Mesodermal cell (in vitro differentiated cells): ENCODE data around the gene RWDD3. TPM values are rescaled to one million over a fixed set of nuclear protein-coding genes. Genes with fewer than 3 reads are reported as not detected.

ENCODE experiments used
- H3K27ac ChIP-seq: 2 replicates; pipeline ENCODE4 v1.7.0; 2013; ENCODE audit warnings: mild to moderate bottlenecking, low read depth, low read length, moderate library complexity; ENCODE audit not compliant: severe bottlenecking
- H3K36me3 ChIP-seq: 2 replicates; pipeline ENCODE4 v1.7.1; 2013; ENCODE audit warnings: mild to moderate bottlenecking, low read length, moderate library complexity; ENCODE audit not compliant: control insufficient read depth, insufficient read depth
- H3K4me1 ChIP-seq: one replicate; pipeline ENCODE4 v1.7.1; 2013; ENCODE audit warnings: mild to moderate bottlenecking, low read length; ENCODE audit not compliant: insufficient read depth, control insufficient read depth, poor library complexity, severe bottlenecking
- H3K4me3 ChIP-seq: 2 replicates; pipeline ENCODE4 v1.7.0; 2013; ENCODE audit warnings: low read length, control low read depth, mild to moderate bottlenecking; ENCODE audit not compliant: insufficient read depth, poor library complexity, severe bottlenecking; ENCODE audit errors: extremely low read depth
- H3K9me3 ChIP-seq: 2 replicates; pipeline ENCODE4 v1.7.1; 2013; ENCODE audit warnings: mild to moderate bottlenecking, low read length, moderate library complexity; ENCODE audit not compliant: control insufficient read depth
- WGBS, 2 experiments: methylation state at CpG; one replicate each; pipeline ENCODE4 v1.1.5; 2013; ENCODE audit warnings: missing lambda C conversion rate in 2 of 2; ENCODE audit not compliant: insufficient coverage in 2 of 2; 5-methylcytosine and 5-hydroxymethylcytosine counted together
- polyA plus RNA-seq, 2 experiments: library from polyadenylated mRNA; stranded (reverse); fragments of 50-300 nt; gene quantifications; one replicate each; pipeline ENCODE4 v1.2.3, GENCODE V29; 2013

The RWDD3 gene, protein sequence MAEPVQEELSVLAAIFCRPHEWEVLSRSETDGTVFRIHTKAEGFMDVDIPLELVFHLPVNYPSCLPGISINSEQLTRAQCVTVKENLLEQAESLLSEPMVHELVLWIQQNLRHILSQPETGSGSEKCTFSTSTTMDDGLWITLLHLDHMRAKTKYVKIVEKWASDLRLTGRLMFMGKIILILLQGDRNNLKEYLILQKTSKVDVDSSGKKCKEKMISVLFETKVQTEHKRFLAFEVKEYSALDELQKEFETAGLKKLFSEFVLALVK
- 19.8 TPM for polyA plus RNA-seq (2013, experiment 1 of 2)
- 20.0 TPM for polyA plus RNA-seq (2013, experiment 2 of 2)

DNA sequence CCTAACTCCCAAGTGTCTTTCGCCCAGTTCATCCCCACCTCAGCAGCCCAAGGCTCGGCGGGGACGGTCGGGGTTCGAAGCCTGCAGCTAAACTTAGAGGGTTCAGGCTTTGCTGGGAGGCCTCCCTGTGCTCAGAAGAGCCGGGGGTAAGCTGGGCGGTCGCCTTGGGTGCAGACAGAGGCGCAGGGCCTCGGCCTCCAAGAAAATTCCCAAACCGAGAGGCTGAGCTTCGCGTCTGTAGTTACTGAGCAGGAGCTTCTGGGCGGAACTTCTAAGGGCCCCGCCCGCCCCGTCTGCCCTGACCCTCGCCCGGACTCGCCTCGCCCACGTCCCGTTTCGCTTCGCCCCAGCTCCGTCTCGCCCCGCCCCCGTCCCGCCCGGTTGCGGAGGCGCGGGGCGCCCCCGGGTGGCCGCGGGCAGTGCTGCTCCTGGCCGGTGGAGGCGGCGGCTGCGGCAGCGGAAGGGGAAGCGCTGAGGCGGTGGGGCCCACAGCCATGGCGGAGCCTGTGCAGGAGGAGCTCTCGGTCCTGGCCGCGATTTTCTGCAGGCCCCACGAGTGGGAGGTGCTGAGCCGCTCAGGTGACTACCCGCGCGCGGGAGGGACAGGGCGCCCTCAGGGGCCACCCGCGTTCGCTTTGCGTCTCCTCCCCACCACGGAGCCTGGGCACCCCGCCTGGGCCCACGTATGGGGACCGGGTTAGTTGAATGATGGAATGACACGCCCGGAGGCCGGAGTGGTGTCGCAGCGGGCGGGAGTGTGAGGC lies at the start of gene RWDD3:
TSS of gene RWDD3 (plus strand) at position 474 of the 764 bp plus-strand sequence. CDS start at position 495, 21 bp downstream.
- peak within 1 kb of the TSS; percentile 78 for H3K27ac ChIP-seq
- WGBS, 2 experiments, result 1 to 2% methylated on average over 26 to 53 of the region's 71 CpGs
- H3K4me1 ChIP-seq, result peaks cover 17% of the 10 kb centered on the region

DNA sequence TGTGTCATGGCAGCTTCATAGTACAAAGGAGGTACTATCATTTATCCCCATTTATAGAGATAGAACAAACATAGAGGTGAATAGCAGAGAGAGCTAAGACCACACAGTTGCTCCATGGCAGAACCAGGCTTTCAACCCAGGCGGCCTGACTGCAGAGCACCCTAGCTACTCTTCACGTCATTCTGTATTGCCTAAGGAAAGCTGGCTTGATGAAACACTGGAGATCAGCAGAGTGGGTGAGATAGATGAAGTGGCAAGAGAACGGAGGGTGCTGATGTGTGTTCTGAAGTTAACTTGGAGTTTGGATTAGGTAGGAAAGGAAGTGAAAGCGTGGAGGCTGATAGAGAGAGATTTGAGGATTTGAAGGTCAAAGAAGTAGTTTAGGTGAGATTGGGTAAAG lies 47.9 kb upstream of the RWDD3 start:
- H3K9me3 ChIP-seq, result no peaks in the 10 kb centered on the region
- H3K36me3 ChIP-seq, result no peaks in the 10 kb centered on the region
- 92 to 97% methylated on average over 3 to 4 of the region's 4 CpGs for WGBS, 2 experiments
- H3K4me3 ChIP-seq, result no peak overlapping the region
- H3K4me1 ChIP-seq, result no peaks in the 10 kb centered on the region
- no peak overlapping the region for H3K27ac ChIP-seq

More for the DNA sequence above, at the start of gene RWDD3:
- Histone ChIP-seq H3K36me3 (peaks cover 9% of the 10 kb centered on the region), H3K4me3 (peak within 1 kb of the TSS; percentile 74), H3K9me3 (no peaks in the 10 kb centered on the region)

DNA sequence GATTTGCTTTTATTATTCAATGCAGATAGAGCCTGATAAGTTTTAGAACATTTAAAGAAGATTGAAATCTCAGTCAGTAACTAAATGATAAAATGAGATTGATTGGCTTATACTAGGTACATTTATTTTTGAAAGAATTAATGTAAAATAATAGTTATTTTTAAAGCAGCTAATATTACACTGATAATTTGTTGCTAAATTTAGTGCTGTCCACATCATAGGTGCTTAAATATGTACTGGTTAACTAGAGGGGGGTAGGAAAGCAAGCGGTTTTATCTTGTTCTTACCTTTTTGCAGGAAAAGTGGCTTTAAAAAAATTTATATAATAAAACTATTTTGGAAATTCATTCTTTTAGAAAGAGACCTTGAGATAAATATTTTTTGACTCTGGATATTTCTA lies 40.4 kb upstream of the RWDD3 start:
- no peaks in the 10 kb centered on the region for H3K36me3 ChIP-seq
- H3K27ac ChIP-seq, result no peak overlapping the region
- H3K4me1 ChIP-seq, result peaks cover 6% of the 10 kb centered on the region
- H3K9me3 ChIP-seq, result no peaks in the 10 kb centered on the region
- WGBS, 2 experiments, result no CpG with 5 or more reads among the region's 1 CpG
- no peak overlapping the region for H3K4me3 ChIP-seq

DNA sequence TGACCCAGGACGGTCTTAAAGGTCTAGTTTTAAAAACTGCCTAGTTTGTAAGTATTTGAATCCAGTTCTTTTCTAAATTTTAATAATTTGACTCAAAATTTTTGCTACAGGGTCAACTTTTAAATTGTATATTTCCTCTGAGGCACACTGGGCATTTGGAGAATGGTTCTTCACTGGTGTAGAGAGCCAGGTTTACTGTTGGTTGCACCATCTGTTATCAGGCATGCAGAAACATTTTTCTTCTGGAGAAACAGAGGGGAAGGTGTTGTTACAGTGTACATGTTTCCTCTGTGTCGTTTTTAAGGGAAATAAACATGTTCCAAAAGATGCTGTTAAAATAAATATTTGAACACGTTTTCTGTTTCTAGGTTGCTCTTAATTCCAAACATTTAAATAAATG lies 39.0 kb upstream of the RWDD3 start:
- Histone ChIP-seq H3K9me3 (no peaks in the 10 kb centered on the region), H3K27ac (no peak overlapping the region), H3K4me1 (peaks cover 6% of the 10 kb centered on the region), H3K36me3 (no peaks in the 10 kb centered on the region), H3K4me3 (no peak overlapping the region)
- no CpG with 5 or more reads among the region's 3 CpGs for WGBS, 2 experiments

DNA sequence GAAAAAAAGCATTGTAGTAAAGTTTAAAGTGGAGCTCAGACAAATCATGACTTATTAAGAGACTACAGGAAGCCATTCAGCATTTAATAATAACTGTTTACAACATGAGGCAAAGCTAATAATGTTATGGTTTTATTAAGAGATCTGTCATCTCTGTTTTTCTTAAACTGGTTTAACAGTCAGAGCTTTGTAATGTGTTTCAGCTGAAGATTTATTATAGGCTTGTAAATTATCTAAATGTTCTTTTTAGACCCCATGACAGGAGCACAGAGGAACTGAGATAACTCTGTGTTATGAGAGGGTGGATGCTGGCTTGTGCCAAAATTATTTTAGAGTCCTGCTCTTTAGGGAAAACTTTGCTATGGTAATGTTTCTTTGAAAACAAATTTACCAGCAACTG lies 38.0 kb upstream of the RWDD3 start:
- no peaks in the 10 kb centered on the region for H3K36me3 ChIP-seq
- no peak overlapping the region for H3K4me3 ChIP-seq
- H3K27ac ChIP-seq, result no peak overlapping the region
- H3K4me1 ChIP-seq, result peaks cover 6% of the 10 kb centered on the region
- H3K9me3 ChIP-seq, result no peaks in the 10 kb centered on the region

DNA sequence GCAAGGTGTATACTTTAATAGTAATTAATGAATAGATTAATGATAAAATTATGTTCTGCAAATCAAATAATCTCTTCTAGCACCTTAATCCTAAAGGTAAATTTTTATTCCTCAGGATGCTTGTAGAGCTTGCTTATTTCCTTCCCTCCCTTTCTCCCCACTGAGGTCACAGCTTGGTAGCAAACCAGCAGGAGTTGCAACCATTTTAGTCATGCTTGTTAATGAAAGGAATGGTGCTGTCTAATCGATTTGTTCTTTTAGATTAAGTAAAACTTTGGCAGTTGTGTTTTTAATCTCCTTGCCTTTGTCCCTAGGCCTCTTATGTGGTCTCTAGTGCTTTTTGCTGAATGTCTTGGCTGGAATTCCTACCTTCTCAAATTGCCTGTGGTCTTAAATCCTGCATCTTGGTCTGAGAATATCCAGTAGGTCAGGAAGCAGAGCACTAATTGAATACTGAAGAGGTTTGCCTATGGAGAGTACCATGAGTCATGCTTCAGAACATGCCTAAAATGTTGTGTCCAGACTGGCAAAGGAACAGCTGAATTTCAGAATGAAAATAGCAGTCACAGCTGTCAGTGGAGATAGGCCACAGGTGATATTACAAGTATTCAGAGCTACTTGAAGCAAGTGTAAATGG lies 36.3 kb upstream of the RWDD3 start:
- Histone ChIP-seq H3K27ac (peak overlapping the region; percentile 52), H3K36me3 (no peaks in the 10 kb centered on the region), H3K4me3 (no peak overlapping the region), H3K4me1 (peaks cover 6% of the 10 kb centered on the region), H3K9me3 (no peaks in the 10 kb centered on the region)
- no CpG with 5 or more reads among the region's 1 CpG for WGBS, 2 experiments

DNA sequence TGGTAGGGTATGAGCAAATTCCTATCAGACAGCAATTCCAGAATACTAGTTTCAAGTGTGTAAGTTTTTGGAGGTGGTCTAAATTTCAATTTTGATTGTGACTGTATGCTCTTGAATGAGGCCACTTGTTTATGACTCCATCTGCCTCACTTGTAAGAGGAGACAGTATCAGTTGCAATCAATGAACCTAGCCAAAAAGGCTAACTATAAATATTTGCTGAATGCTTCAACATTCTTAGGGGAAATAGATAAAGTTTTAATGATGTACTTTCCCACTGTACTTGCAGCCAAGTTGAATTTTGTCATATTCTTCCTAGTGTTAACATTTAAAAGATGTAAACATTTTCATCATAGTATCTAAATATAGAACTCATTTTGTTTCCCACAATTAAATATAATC lies 32.1 kb upstream of the RWDD3 start:
- Histone ChIP-seq H3K36me3 (no peaks in the 10 kb centered on the region), H3K4me3 (no peak overlapping the region), H3K27ac (no peak overlapping the region), H3K9me3 (no peaks in the 10 kb centered on the region), H3K4me1 (peaks cover 6% of the 10 kb centered on the region)

DNA sequence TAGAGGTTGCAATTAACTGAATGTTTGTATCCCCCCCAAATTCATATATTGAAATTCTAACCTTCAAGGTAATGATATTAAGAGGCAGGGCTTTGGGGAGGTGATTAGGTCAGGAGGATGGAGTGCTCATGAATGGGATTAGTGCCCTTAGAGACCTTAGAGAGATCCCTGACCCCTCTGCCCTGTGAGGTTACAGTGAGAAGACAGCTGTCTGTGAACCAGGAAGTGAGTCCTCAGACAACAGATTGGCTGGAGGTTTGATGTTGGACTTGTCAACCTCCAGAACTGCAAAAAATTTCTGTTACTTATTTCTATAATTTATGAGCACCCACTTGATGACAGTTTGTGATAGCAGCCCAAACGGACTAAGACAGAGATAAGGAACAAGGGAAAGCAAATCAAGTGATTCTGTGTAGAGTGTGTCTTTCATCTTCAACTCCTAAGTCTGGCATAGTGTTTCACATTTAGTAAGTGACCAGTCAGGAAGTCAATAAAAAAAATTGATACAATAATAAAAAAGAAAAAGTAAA lies 30.0 kb upstream of the RWDD3 start:
- no CpG with 5 or more reads among the region's 1 CpG for WGBS, 2 experiments
- H3K36me3 ChIP-seq, result no peaks in the 10 kb centered on the region

DNA sequence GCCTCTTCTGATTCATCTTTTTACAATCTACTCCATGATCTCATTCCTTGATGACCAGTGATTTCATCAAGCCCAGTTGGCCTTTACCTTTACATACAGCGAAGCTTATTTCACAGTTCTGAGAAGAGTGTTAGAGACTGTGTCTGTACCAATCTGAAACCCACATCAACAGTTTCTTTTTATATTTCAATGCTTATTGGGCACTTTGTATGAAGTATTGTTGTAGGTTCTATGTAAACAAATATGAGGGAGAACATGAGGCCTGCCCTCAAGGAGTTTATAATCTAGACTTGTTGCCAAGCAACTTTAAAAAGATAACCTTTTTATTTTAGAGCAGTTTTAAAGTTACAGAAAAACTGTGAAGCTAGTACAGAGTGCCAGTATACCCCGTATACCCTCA lies 27.5 kb upstream of the RWDD3 start:
- no CpG with 5 or more reads among the region's 2 CpGs for WGBS, 2 experiments
- H3K9me3 ChIP-seq, result no peaks in the 10 kb centered on the region
- no peaks in the 10 kb centered on the region for H3K36me3 ChIP-seq
- no peak overlapping the region for H3K4me3 ChIP-seq
- H3K4me1 ChIP-seq, result no peaks in the 10 kb centered on the region
- no peak overlapping the region for H3K27ac ChIP-seq

More for the DNA sequence above, 30.0 kb upstream of the RWDD3 start:
- Histone ChIP-seq H3K4me1 (no peaks in the 10 kb centered on the region), H3K27ac (no peak overlapping the region), H3K9me3 (no peaks in the 10 kb centered on the region), H3K4me3 (no peak overlapping the region)

DNA sequence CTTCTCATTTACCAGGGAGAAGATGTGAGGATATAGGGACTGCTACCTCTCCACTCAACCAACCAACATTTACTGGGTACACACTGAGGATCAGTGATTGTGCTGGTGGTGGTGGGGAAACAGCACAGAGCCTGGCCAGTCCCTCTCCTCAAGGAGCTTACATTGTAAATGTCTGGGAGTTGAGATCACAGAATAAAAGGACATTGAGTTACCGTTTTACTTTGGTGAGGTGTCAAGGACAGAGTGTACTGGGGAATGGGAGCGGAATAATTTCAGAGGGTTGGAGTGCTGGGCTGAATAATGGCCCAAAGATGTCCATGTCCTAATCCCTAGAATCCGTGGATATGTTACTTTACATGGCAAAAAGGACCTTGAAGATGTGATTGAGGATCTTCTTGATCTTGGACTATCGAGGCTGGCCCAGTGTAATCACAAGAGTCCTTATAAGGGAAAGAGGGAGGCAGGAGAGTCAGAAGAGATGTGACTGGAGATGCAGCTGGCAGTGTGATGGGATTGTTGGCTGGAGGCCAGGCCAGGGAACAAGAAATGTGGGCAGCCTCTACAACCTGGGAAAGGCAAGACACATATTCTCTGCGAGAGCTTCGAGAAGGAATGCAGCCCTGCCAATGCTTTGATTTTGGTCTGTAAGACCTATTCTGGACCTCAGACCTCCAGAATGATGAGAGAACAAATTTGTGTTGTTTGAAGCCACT lies 26.6 kb upstream of the RWDD3 start:
- H3K9me3 ChIP-seq, result no peaks in the 10 kb centered on the region
- WGBS, 2 experiments, result 82 to 97% methylated on average over 6 of the region's 6 CpGs
- H3K36me3 ChIP-seq, result no peaks in the 10 kb centered on the region
- H3K27ac ChIP-seq, result no peak overlapping the region
- no peaks in the 10 kb centered on the region for H3K4me1 ChIP-seq
- H3K4me3 ChIP-seq, result no peak overlapping the region
